BE2C (cell line): Measurements from ENCODE around the gene TM4SF1.
A peak's percentile ranks its signal among the peaks of the same experiment; 100 is the strongest.

Source experiments
- DNase-seq: peaks from one replicate; pipeline ENCODE4 v3.0.0-alpha.2; 2020
- H3K27me3 ChIP-seq: fragments of 250-450 bp; sonication (Bioruptor Pico); 2 replicates; pipeline ENCODE4 v1.5.1; 2020; ENCODE audit warnings: mild to moderate bottlenecking
- H3K36me3 ChIP-seq: fragments of 250-450 bp; sonication (Bioruptor Pico); 2 replicates; pipeline ENCODE4 v1.5.1; 2020; ENCODE audit warnings: mild to moderate bottlenecking
- H3K4me1 ChIP-seq: fragments of 250-450 bp; sonication (Bioruptor Pico); 2 replicates; pipeline ENCODE4 v1.5.1; 2020
- H3K4me3 ChIP-seq: 2 replicates; pipeline ENCODE4 v1.5.1; 2011; ENCODE audit warnings: low read depth, low read length
- H3K9me3 ChIP-seq: fragments of 250-450 bp; sonication (Bioruptor Pico); 2 replicates; pipeline ENCODE4 v1.5.1; 2020
- CTCF ChIP-seq: IDR thresholded peaks from 2 replicates; pipeline ENCODE4 v1.5.1; 2012; ENCODE audit warnings: mild to moderate bottlenecking, low read depth, low read length

The TM4SF1 gene

GRCh38 chr3:149369991-149370866, 7.2 kb downstream of the TM4SF1 start:
- H3K4me1 ChIP-seq: peaks cover 3% of the 10 kb centered on the region; the same call in 1 of the 2 replicates

GRCh38 chr3:149368674-149369497, 8.6 kb downstream of the TM4SF1 start:
- H3K36me3 ChIP-seq: no peaks in the 10 kb centered on the region
- no peaks in the 10 kb centered on the region for H3K27me3 ChIP-seq
- no peak for TF ChIP-seq CTCF
- peaks cover 3% of the 10 kb centered on the region; the same call in 1 of the 2 replicates for H3K4me1 ChIP-seq
- no peak overlapping the region for H3K4me3 ChIP-seq
- no peak for DNase-seq
- no peaks in the 10 kb centered on the region for H3K9me3 ChIP-seq

More at GRCh38 chr3:149369991-149370866, 7.2 kb downstream of the TM4SF1 start:
- DNase-seq: no peak
- H3K4me3 ChIP-seq: no peak overlapping the region
- TF ChIP-seq CTCF: no peak
- no peaks in the 10 kb centered on the region for H3K27me3 ChIP-seq
- H3K9me3 ChIP-seq: no peaks in the 10 kb centered on the region
- H3K36me3 ChIP-seq: no peaks in the 10 kb centered on the region

GRCh38 chr3:149368201-149368673, 9.2 kb downstream of the TM4SF1 start:
- Histone ChIP-seq H3K4me3 (no peak overlapping the region), H3K4me1 (peaks cover 3% of the 10 kb centered on the region; the same call in 1 of the 2 replicates), H3K27me3 (0 out of 2 replicates have a peak, but pooled peaks cover 2% of the 10 kb centered on the region), H3K9me3 (no peaks in the 10 kb centered on the region), H3K36me3 (no peaks in the 10 kb centered on the region)
- DNase-seq: no peak
- peak; percentile 2; the same call in 1 of the 2 replicates for TF ChIP-seq CTCF

- DNase-seq: no peak
- TF ChIP-seq CTCF: no peak
- H3K9me3 ChIP-seq: no peaks in the 10 kb centered on the region
- H3K27me3 ChIP-seq: 0 out of 2 replicates have a peak, but pooled peaks cover 3% of the 10 kb centered on the region
- H3K4me1 ChIP-seq: peaks cover 3% of the 10 kb centered on the region; the same call in 1 of the 2 replicates
- no peaks in the 10 kb centered on the region for H3K36me3 ChIP-seq
- no peak overlapping the region for H3K4me3 ChIP-seq
These were observed 10.3 kb downstream of the TM4SF1 start for GRCh38 chr3:149366941-149367840.

GRCh38 chr3:149366031-149366430, 11.4 kb downstream of the TM4SF1 start:
- 0 out of 2 replicates have a peak, but pooled peaks cover 3% of the 10 kb centered on the region for H3K27me3 ChIP-seq
- H3K4me1 ChIP-seq: peaks cover 2% of the 10 kb centered on the region; the same call in 1 of the 2 replicates
- H3K4me3 ChIP-seq: no peak overlapping the region
- no peaks in the 10 kb centered on the region for H3K36me3 ChIP-seq
- no peaks in the 10 kb centered on the region for H3K9me3 ChIP-seq
- TF ChIP-seq CTCF: no peak
- no peak for DNase-seq
